ENCODE measurements around the gene ZDHHC24.

DNA sequence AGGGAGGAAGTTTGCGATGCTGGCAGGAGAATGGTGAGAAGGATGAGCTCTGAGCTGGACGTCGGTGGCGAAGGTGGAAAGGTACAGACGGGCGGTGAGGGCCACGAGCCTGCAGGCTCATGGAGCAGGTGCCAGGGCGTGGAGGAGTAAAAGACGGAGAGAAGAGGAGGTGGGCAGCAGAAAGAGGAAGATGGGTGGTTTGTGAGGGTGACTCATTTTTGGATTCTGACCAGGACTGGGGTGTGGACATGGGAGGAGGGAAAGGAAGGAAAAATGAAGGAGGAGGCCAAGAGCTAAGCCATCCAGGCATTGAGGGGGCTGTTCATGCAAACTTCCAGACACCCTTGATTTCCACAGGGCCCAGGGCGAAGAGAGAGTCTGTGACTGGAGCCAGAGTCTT lies 3.5 kb downstream of the ZDHHC24 start:
- TF ChIP-seq, protein P1, sequence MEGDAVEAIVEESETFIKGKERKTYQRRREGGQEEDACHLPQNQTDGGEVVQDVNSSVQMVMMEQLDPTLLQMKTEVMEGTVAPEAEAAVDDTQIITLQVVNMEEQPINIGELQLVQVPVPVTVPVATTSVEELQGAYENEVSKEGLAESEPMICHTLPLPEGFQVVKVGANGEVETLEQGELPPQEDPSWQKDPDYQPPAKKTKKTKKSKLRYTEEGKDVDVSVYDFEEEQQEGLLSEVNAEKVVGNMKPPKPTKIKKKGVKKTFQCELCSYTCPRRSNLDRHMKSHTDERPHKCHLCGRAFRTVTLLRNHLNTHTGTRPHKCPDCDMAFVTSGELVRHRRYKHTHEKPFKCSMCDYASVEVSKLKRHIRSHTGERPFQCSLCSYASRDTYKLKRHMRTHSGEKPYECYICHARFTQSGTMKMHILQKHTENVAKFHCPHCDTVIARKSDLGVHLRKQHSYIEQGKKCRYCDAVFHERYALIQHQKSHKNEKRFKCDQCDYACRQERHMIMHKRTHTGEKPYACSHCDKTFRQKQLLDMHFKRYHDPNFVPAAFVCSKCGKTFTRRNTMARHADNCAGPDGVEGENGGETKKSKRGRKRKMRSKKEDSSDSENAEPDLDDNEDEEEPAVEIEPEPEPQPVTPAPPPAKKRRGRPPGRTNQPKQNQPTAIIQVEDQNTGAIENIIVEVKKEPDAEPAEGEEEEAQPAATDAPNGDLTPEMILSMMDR (IDR thresholded peaks at IDR 0.05; ENCODE audit: insufficient read depth, low read depth, low read length): no peak
- TF ChIP-seq EZH2 (IDR thresholded peaks at IDR 0.05; ENCODE audit: insufficient read depth, low read length): no peak
